IMR-90 (cell line): ENCODE data around the gene PAX5. TPM values are rescaled to one million over a fixed set of nuclear protein-coding genes. Genes with fewer than 3 reads are reported as not detected.

Experiments used
- ATAC-seq: fragments of 200-7000 bp; cut with Tn5 transposase; 2 replicates; pipeline ENCODE4 v1.9.1; 2020; ENCODE audit warnings: low read depth, mild to moderate bottlenecking, moderate library complexity
- BruUV-seq: library from RNA; stranded (reverse); fragments of 400-500 nt; replicated peaks from 2 replicates; lab custom pipeline; 2021; lab: Mats Ljungman, UMichigan
- CTCF ChIA-PET: fragments of 300-600 bp; formaldehyde crosslinking; extraction: SDS; loops from one replicate; lab custom pipeline; 2021; ENCODE audit warnings: antibody characterized with exemption; lab: Yijun Ruan, JAX
- POLR2A ChIA-PET: fragments of 300-600 bp; sonication (Branson Sonifier 250); formaldehyde crosslinking; loops from one replicate; lab custom pipeline; 2022; ENCODE audit warnings: antibody characterized with exemption; ENCODE audit not compliant: unreplicated experiment; lab: Charles Lee
- DNase-seq: peaks from one replicate; pipeline ENCODE4 v3.0.0; 2013
- H2AFZ ChIP-seq: replicated peaks from 2 replicates; pipeline ENCODE3; 2013; ENCODE audit warnings: low read length, mild to moderate bottlenecking; ENCODE audit not compliant: poor library complexity
- H2AK5ac ChIP-seq: 2 replicates; pipeline ENCODE4 v1.6.1; 2013; ENCODE audit warnings: low read depth, low read length, inconsistent platforms
- H2AK9ac ChIP-seq: replicated peaks from 2 replicates; pipeline ENCODE3; 2013; ENCODE audit warnings: mild to moderate bottlenecking, low read depth, low read length, moderate library complexity; ENCODE audit not compliant: poor library complexity
- H2BK120ac ChIP-seq: 2 replicates; pipeline ENCODE4 v1.6.1; 2013; ENCODE audit warnings: low read depth, low read length, inconsistent platforms
- H2BK15ac ChIP-seq: 3 replicates; pipeline ENCODE4 v1.6.1; 2013; ENCODE audit warnings: low read depth, low read length, inconsistent platforms
- H2BK20ac ChIP-seq: 2 replicates; pipeline ENCODE4 v1.6.1; 2013; ENCODE audit warnings: low read depth, mild to moderate bottlenecking, inconsistent platforms, low read length, moderate library complexity
- H2BK5ac ChIP-seq: 2 replicates; pipeline ENCODE4 v1.6.1; 2013; ENCODE audit warnings: mild to moderate bottlenecking, low read depth, low read length, inconsistent platforms; ENCODE audit not compliant: poor library complexity, severe bottlenecking
- H3K14ac ChIP-seq: replicated peaks from 2 replicates; pipeline ENCODE4 v1.6.1; 2013; ENCODE audit warnings: low read depth, low read length, inconsistent platforms
- H3K18ac ChIP-seq: 2 replicates; pipeline ENCODE4 v1.6.1; 2013; ENCODE audit warnings: low read depth, low read length, control low read depth
- H3K23ac ChIP-seq: 2 replicates; pipeline ENCODE4 v1.6.1; 2013; ENCODE audit warnings: low read depth, low read length, inconsistent platforms
- H3K27ac ChIP-seq: 2 replicates; pipeline ENCODE4 v1.5.1; 2013; ENCODE audit warnings: mild to moderate bottlenecking, control low read depth, low read length; ENCODE audit not compliant: insufficient read depth
- H3K27me3 ChIP-seq: 2 replicates; pipeline ENCODE4 v1.6.1; 2013; ENCODE audit warnings: low read length; ENCODE audit not compliant: control insufficient read depth, insufficient read depth
- H3K36me3 ChIP-seq: 2 replicates; pipeline ENCODE4 v1.6.1; 2013; ENCODE audit warnings: low read length, mixed read lengths; ENCODE audit not compliant: control insufficient read depth, insufficient read depth
- H3K4ac ChIP-seq: 2 replicates; pipeline ENCODE4 v1.6.1; 2013; ENCODE audit warnings: low read depth, low read length, inconsistent platforms
- H3K4me1 ChIP-seq: 2 replicates; pipeline ENCODE4 v1.6.1; 2013; ENCODE audit warnings: low read length, mixed read lengths; ENCODE audit not compliant: control insufficient read depth, insufficient read depth
- H3K4me2 ChIP-seq: 2 replicates; pipeline ENCODE4 v1.6.1; 2013; ENCODE audit warnings: low read depth, mild to moderate bottlenecking, control low read depth, low read length, moderate library complexity
- H3K4me3 ChIP-seq: 2 replicates; pipeline ENCODE4 v1.5.1; 2013; ENCODE audit warnings: low read depth, mild to moderate bottlenecking, control low read depth, low read length, moderate library complexity; ENCODE audit not compliant: insufficient read depth
- H3K56ac ChIP-seq: 2 replicates; pipeline ENCODE4 v1.6.1; 2013; ENCODE audit warnings: low read length, inconsistent platforms; ENCODE audit not compliant: insufficient read depth; ENCODE audit errors: extremely low read depth
- H3K79me1 ChIP-seq, 2 experiments: 2 replicates each; pipeline ENCODE4 v1.6.1; 2013; ENCODE audit warnings: low read length in 2 of 2, inconsistent platforms in 1 of 2, low read depth in 1 of 2
- H3K9ac ChIP-seq: 2 replicates; pipeline ENCODE4 v1.6.1; 2013; ENCODE audit warnings: low read depth, low read length, control low read depth
- H3K9me1 ChIP-seq: 2 replicates; pipeline ENCODE4 v1.6.1; 2013; ENCODE audit warnings: low read length, inconsistent platforms; ENCODE audit not compliant: insufficient read depth
- H3K9me3 ChIP-seq: 2 replicates; pipeline ENCODE4 v1.6.1; 2013; ENCODE audit warnings: low read length; ENCODE audit not compliant: control insufficient read depth, insufficient read depth
- H4K20me1 ChIP-seq: 2 replicates; pipeline ENCODE4 v1.6.1; 2013; ENCODE audit warnings: low read length, inconsistent platforms; ENCODE audit not compliant: insufficient read depth
- H4K5ac ChIP-seq: 2 replicates; pipeline ENCODE4 v1.6.1; 2013; ENCODE audit warnings: mild to moderate bottlenecking, low read depth, low read length, control low read depth
- H4K8ac ChIP-seq, 2 experiments: 2 replicates each; pipeline ENCODE4 v1.6.1; 2013; ENCODE audit warnings: low read depth in 2 of 2, low read length in 2 of 2, control low read depth in 1 of 2, inconsistent platforms in 1 of 2
- H4K91ac ChIP-seq: 2 replicates; pipeline ENCODE4 v1.6.1; 2013; ENCODE audit warnings: low read depth, low read length, inconsistent platforms; ENCODE audit not compliant: insufficient read depth
- BHLHE40 ChIP-seq: fragments of 150-350 bp; IDR thresholded peaks from 2 replicates; pipeline ENCODE4 v1.6.1; 2016; ENCODE audit warnings: mild to moderate bottlenecking, low read depth, low read length
- CEBPB ChIP-seq: IDR thresholded peaks from 2 replicates; pipeline ENCODE4 v1.6.1; 2012; ENCODE audit warnings: low read depth, low read length, improper control_type of control experiment
- CHD1 ChIP-seq: IDR thresholded peaks from 2 replicates; pipeline ENCODE4 v1.6.1; 2012; ENCODE audit warnings: low read depth, low read length, improper control_type of control experiment
- CTCF ChIP-seq: conservative IDR thresholded peaks from 2 replicates; pipeline ENCODE4 v1.5.1; 2012; ENCODE audit warnings: mild to moderate bottlenecking, low read depth, low read length, improper control_type of control experiment
- ELK1 ChIP-seq: fragments of 150-350 bp; IDR thresholded peaks from 2 replicates; pipeline ENCODE4 v1.6.1; 2016; ENCODE audit warnings: low read depth, mild to moderate bottlenecking, low read length, moderate library complexity, borderline replicate concordance
- FOS ChIP-seq: fragments of 150-350 bp; IDR thresholded peaks from 2 replicates; pipeline ENCODE4 v1.6.1; 2016; ENCODE audit warnings: low read depth, low read length
- MAFK ChIP-seq: IDR thresholded peaks from 2 replicates; pipeline ENCODE4 v1.6.1; 2012; ENCODE audit warnings: low read depth, low read length, improper control_type of control experiment
- MAZ ChIP-seq: IDR thresholded peaks from 2 replicates; pipeline ENCODE4 v1.6.1; 2012; ENCODE audit warnings: low read depth, mild to moderate bottlenecking, low read length, improper control_type of control experiment, moderate library complexity, borderline replicate concordance
- MXI1 ChIP-seq: IDR thresholded peaks from 2 replicates; pipeline ENCODE4 v1.6.1; 2012; ENCODE audit warnings: low read depth, mild to moderate bottlenecking, low read length, moderate library complexity, borderline replicate concordance
- NFE2L2 ChIP-seq: fragments of 150-350 bp; IDR thresholded peaks from 2 replicates; pipeline ENCODE4 v1.6.1; 2016; ENCODE audit warnings: low read depth, mild to moderate bottlenecking, low read length
- POLR2A ChIP-seq: IDR thresholded peaks from 2 replicates; pipeline ENCODE4 v1.6.1; 2012; ENCODE audit warnings: mild to moderate bottlenecking, low read depth, low read length
- RAD21 ChIP-seq: IDR thresholded peaks from 2 replicates; pipeline ENCODE4 v1.6.1; 2012; ENCODE audit warnings: low read length, improper control_type of control experiment
- RCOR1 ChIP-seq: IDR thresholded peaks from 2 replicates; pipeline ENCODE4 v1.6.1; 2012; ENCODE audit warnings: mild to moderate bottlenecking, low read length, improper control_type of control experiment; ENCODE audit not compliant: insufficient replicate concordance
- RFX5 ChIP-seq: IDR thresholded peaks from 2 replicates; pipeline ENCODE4 v1.8.0; 2012; ENCODE audit warnings: low read depth, mild to moderate bottlenecking, low read length, moderate library complexity
- SMC3 ChIP-seq: fragments of 150-350 bp; IDR thresholded peaks from 2 replicates; pipeline ENCODE4 v1.6.1; 2016; ENCODE audit warnings: low read depth, mild to moderate bottlenecking, antibody characterized with exemption, low read length, moderate library complexity
- USF2 ChIP-seq: fragments of 150-350 bp; IDR thresholded peaks from 2 replicates; pipeline ENCODE4 v1.6.1; 2017; ENCODE audit warnings: mild to moderate bottlenecking, antibody characterized with exemption, low read length, low read depth
- WGBS, 2 experiments: methylation state at CpG; one replicate each; pipeline versions ENCODE4 v1.1.5 to v1.1.7; 2013; ENCODE audit warnings: missing lambda C conversion rate in 2 of 2; ENCODE audit not compliant: insufficient read length in 1 of 2; ENCODE audit errors: extremely low coverage in 2 of 2; 5-methylcytosine and 5-hydroxymethylcytosine counted together
- dilution Hi-C: fragments of 300-500 bp; cut with HindIII; formaldehyde crosslinking; loops from one replicate; pipeline ENCODE4 v1.14.3; 2018; ENCODE audit warnings: low sequenced_read_pairs; ENCODE audit not compliant: unreplicated experiment
- in situ Hi-C: fragments of 300-500 bp; cut with MboI; formaldehyde crosslinking; loops from 3 replicates; pipeline ENCODE4 v1.14.3; 2019; ENCODE audit warnings: low sequenced_read_pairs, inconsistent platforms, mixed read lengths
- intact Hi-C: fragments of 100-400 bp; cut with micrococcal nuclease; formaldehyde crosslinking; loops from 2 replicates; pipeline ENCODE4 v1.10.0; 2022
- polyA plus RNA-seq, 3 experiments: library from polyadenylated mRNA; depleted of rRNA; stranded (reverse); fragments of >200 nt; gene quantifications; 2 replicates each; pipeline ENCODE4 v1.2.3, GENCODE V29; 2012; ENCODE audit warnings: low replicate concordance in 1 of 3
- total RNA-seq: library from RNA; depleted of rRNA; stranded (reverse); fragments of >200 nt; gene quantifications from 2 replicates; pipeline ENCODE4 v1.2.3, GENCODE V29; 2012

PAX5 gene
- total and polyA plus RNA-seq, 2 of the 4 experiments (the other 2 are of a cell fraction) = not detected

GRCh38 chr9:37060833-37061232 is 26.8 kb upstream of the PAX5 start:
- TF ChIP-seq RFX5 = no peak
- no peak for TF ChIP-seq CEBPB
- no peak for TF ChIP-seq MAFK
- no peak for TF ChIP-seq MAZ
- no peak for TF ChIP-seq ELK1
- TF ChIP-seq NFE2L2 = no peak
- no peak for TF ChIP-seq MXI1
- TF ChIP-seq FOS = no peak
- TF ChIP-seq RAD21 = no peak
- no peak for TF ChIP-seq BHLHE40
- no peak for TF ChIP-seq RCOR1
- no peak for TF ChIP-seq CHD1
- TF ChIP-seq USF2 = no peak
- no peak for TF ChIP-seq POLR2A
- TF ChIP-seq SMC3 = no peak
- no peak for TF ChIP-seq CTCF
- no peak overlapping the region for H4K91ac ChIP-seq
- no peaks in the 10 kb centered on the region for H3K4me1 ChIP-seq
- DNase-seq (no peak), ATAC-seq (no peak)
- no peak overlapping the region for H3K27ac ChIP-seq
- H2AK9ac ChIP-seq = no peak overlapping the region
- in situ Hi-C loops = no loop called here
- ChIA-PET CTCF (no interaction called here), POLR2A (interaction anchor here (0.7 kb wide), 1 partner anchor 11 kb away, joined by 8 read pairs; no protein-coding TSS in a partner anchor)
- H2BK120ac ChIP-seq = no peak overlapping the region
- H3K79me1 ChIP-seq = no peaks in the 10 kb centered on the region
- dilution Hi-C loops = no loop called here
- peaks cover 30% of the 10 kb centered on the region for H3K27me3 ChIP-seq
- WGBS, 2 experiments = no CpG with 5 or more reads among the region's 4 CpGs
- no peak overlapping the region for H3K56ac ChIP-seq
- no peak overlapping the region for H2BK5ac ChIP-seq
- H3K14ac ChIP-seq = no peak overlapping the region
- H2AFZ ChIP-seq = no peak overlapping the region
- H2AK5ac ChIP-seq = no peak overlapping the region
- no TSS peak for BruUV-seq
- no peak overlapping the region for H3K4me2 ChIP-seq
- no peak overlapping the region for H2BK20ac ChIP-seq
- no peak overlapping the region for H3K23ac ChIP-seq
- H3K36me3 ChIP-seq = no peaks in the 10 kb centered on the region
- H3K9ac ChIP-seq = no peak overlapping the region
- no peak overlapping the region for H3K4ac ChIP-seq
- no peak overlapping the region for H2BK15ac ChIP-seq
- H4K5ac ChIP-seq = no peak overlapping the region
- H3K4me3 ChIP-seq = no peak overlapping the region
- H4K8ac ChIP-seq = no peak overlapping the region
- intact Hi-C loops = no loop called here
- H3K18ac ChIP-seq = no peak overlapping the region
- H4K20me1 ChIP-seq = no peaks in the 10 kb centered on the region
- no peaks in the 10 kb centered on the region for H3K9me1 ChIP-seq
- no peaks in the 10 kb centered on the region for H3K9me3 ChIP-seq
